ENCODE data around the gene HOMER3.

Gene HOMER3

GRCh38 chr19:18920400-18920799, 20.6 kb downstream of the HOMER3 start:
- TF ChIP-seq ISL1 (CRISPR knock-in tag; IDR thresholded peaks at IDR 0.05) (no peak), ZNF8 (CRISPR knock-in tag; IDR thresholded peaks at IDR 0.05) (no peak), ZNF565 (CRISPR knock-in tag; conservative IDR thresholded peaks at IDR 0.05; ENCODE audit: low read depth) (no peak), TSHZ2 (CRISPR knock-in tag; IDR thresholded peaks at IDR 0.05) (no peak), BACH2 (CRISPR knock-in tag; IDR thresholded peaks at IDR 0.05; ENCODE audit: borderline replicate concordance) (no peak), ZNF70 (CRISPR knock-in tag; IDR thresholded peaks at IDR 0.05) (no peak), POU6F1 (CRISPR knock-in tag; IDR thresholded peaks at IDR 0.05; ENCODE audit: borderline replicate concordance, low read depth) (no peak), CSDC2 (CRISPR knock-in tag; IDR thresholded peaks at IDR 0.05) (no peak), SNAI2 (CRISPR knock-in tag; IDR thresholded peaks at IDR 0.05) (no peak)
- ATAC-seq: no peak

- TF ChIP-seq ISL1 (CRISPR knock-in tag; IDR thresholded peaks at IDR 0.05) (no peak), TOX (CRISPR knock-in tag; IDR thresholded peaks at IDR 0.05; ENCODE audit: borderline replicate concordance) (no peak), ESRRG (CRISPR knock-in tag; IDR thresholded peaks at IDR 0.05) (no peak), ZC3H10 (CRISPR knock-in tag; IDR thresholded peaks at IDR 0.05) (no peak), TSHZ2 (CRISPR knock-in tag; IDR thresholded peaks at IDR 0.05) (no peak), SNAI2 (CRISPR knock-in tag; IDR thresholded peaks at IDR 0.05) (no peak), OSR1 (CRISPR knock-in tag; IDR thresholded peaks at IDR 0.05) (no peak), RARB (CRISPR knock-in tag; IDR thresholded peaks at IDR 0.05) (no peak), CSRNP3 (CRISPR knock-in tag; IDR thresholded peaks at IDR 0.05) (no peak), PATZ1 (CRISPR knock-in tag; IDR thresholded peaks at IDR 0.05; ENCODE audit: borderline replicate concordance) (no peak), ZFP30 (CRISPR knock-in tag; IDR thresholded peaks at IDR 0.05) (no peak), ARNTL (CRISPR knock-in tag; IDR thresholded peaks at IDR 0.05; ENCODE audit: borderline replicate concordance, low read depth) (no peak), ZFP3 (CRISPR knock-in tag; IDR thresholded peaks at IDR 0.05) (no peak), GLIS3 (CRISPR knock-in tag; IDR thresholded peaks at IDR 0.05) (no peak)
- ATAC-seq: no peak
These were observed 21.2 kb downstream of the HOMER3 start for GRCh38 chr19:18919900-18920214.

Measured in SK-N-SH treated with all-trans-retinoic acid at 6 μM for 48 hours (cell line).